OCI-LY7 (cell line): Measurements from ENCODE around the gene SLCO4A1. TPM values are rescaled to one million over a fixed set of nuclear protein-coding genes. Genes with fewer than 3 reads are reported as not detected.

ENCODE experiments used
- BruUV-seq: library from RNA; stranded (reverse); fragments of 400-500 nt; replicated peaks from 2 replicates; lab custom pipeline; 2021; lab: Mats Ljungman, UMichigan
- CTCF ChIA-PET: fragments of 300-600 bp; sonication (Branson Sonifier 250); formaldehyde crosslinking; loops from one replicate; lab custom pipeline; 2022; ENCODE audit warnings: antibody characterized with exemption; ENCODE audit not compliant: unreplicated experiment; lab: Charles Lee
- POLR2A ChIA-PET: fragments of 300-600 bp; sonication (Branson Sonifier 250); formaldehyde crosslinking; loops from one replicate; lab custom pipeline; 2022; ENCODE audit warnings: antibody characterized with exemption; lab: Charles Lee
- DNase-seq: peaks from one replicate; pipeline ENCODE4 v3.0.0-alpha.2; 2015; ENCODE audit warnings: low spot score
- H2AFZ ChIP-seq: fragments of 200-600 bp; sonication (generic), shearing (Covaris generic); 2 replicates; pipeline ENCODE4 v1.6.1; 2014; ENCODE audit warnings: mild to moderate bottlenecking, antibody characterized with exemption, low read length, moderate library complexity
- H3K27ac ChIP-seq: fragments of 200-600 bp; sonication (generic); 2 replicates; pipeline ENCODE4 v1.5.1; 2014; ENCODE audit warnings: mixed run types, low read depth, mild to moderate bottlenecking, moderate library complexity, low read length, inconsistent platforms; ENCODE audit not compliant: poor library complexity, severe bottlenecking
- H3K36me3 ChIP-seq: fragments of 200-600 bp; sonication (generic); 2 replicates; pipeline ENCODE4 v1.6.1; 2014; ENCODE audit warnings: mild to moderate bottlenecking, antibody characterized with exemption, low read length, moderate library complexity, mixed read lengths; ENCODE audit not compliant: insufficient read depth
- H3K4me1 ChIP-seq: fragments of 200-600 bp; sonication (generic); 2 replicates; pipeline ENCODE4 v1.5.1; 2014; ENCODE audit warnings: mild to moderate bottlenecking, low read length; ENCODE audit not compliant: insufficient read depth, poor library complexity, severe bottlenecking
- H3K4me2 ChIP-seq: fragments of 200-600 bp; sonication (generic); 2 replicates; pipeline ENCODE4 v1.6.1; 2014; ENCODE audit warnings: mild to moderate bottlenecking, low read length
- H3K4me3 ChIP-seq: fragments of 200-600 bp; sonication (generic); 2 replicates; pipeline ENCODE4 v1.5.1; 2014; ENCODE audit warnings: mild to moderate bottlenecking, low read depth, low read length; ENCODE audit not compliant: poor library complexity, severe bottlenecking
- H3K79me2 ChIP-seq: fragments of 200-600 bp; sonication (generic); 2 replicates; pipeline ENCODE4 v1.6.1; 2016; ENCODE audit warnings: low read depth, mild to moderate bottlenecking, low read length, moderate library complexity, mixed read lengths; ENCODE audit not compliant: insufficient read depth
- H3K9me2 ChIP-seq: fragments of 200-600 bp; sonication (generic); 2 replicates; pipeline ENCODE4 v1.6.1; 2016; ENCODE audit warnings: mild to moderate bottlenecking, low read length, mixed read lengths; ENCODE audit not compliant: insufficient read depth
- H3K9me3 ChIP-seq: fragments of 200-600 bp; sonication (generic); 2 replicates; pipeline ENCODE4 v1.6.1; 2014; ENCODE audit warnings: mild to moderate bottlenecking, mixed run types, low read length, mixed read lengths
- H4K20me1 ChIP-seq: fragments of 200-600 bp; sonication (generic); 2 replicates; pipeline ENCODE4 v1.6.1; 2014; ENCODE audit warnings: mild to moderate bottlenecking, antibody characterized with exemption, low read length, moderate library complexity, mixed read lengths; ENCODE audit not compliant: insufficient read depth
- EZH2phosphoT487 ChIP-seq: fragments of 200-600 bp; sonication (generic); IDR thresholded peaks from 2 replicates; pipeline ENCODE4 v1.6.1; 2018; ENCODE audit warnings: low read depth, borderline replicate concordance, mild to moderate bottlenecking, mixed run types, antibody characterized with exemption, low read length, moderate library complexity, mixed read lengths
- intact Hi-C: fragments of 100-400 bp; cut with micrococcal nuclease; formaldehyde crosslinking; loops from one replicate; pipeline ENCODE4 v1.10.0; 2022; ENCODE audit not compliant: unreplicated experiment
- total RNA-seq, 2 experiments: library from RNA; depleted of rRNA in 1 of 2; stranded (reverse); fragments of >200 nt in 1 of 2; shearing (Covaris generic) in 1 of 2; gene quantifications; 2 replicates each; pipeline ENCODE4 v1.2.3, GENCODE V29; 2014 to 2022
- TF ChIP-seq, protein P1 (sequence below): fragments of 200-600 bp; sonication (generic); conservative IDR thresholded peaks from 2 replicates; pipeline ENCODE4 v1.5.1; 2014; ENCODE audit warnings: mild to moderate bottlenecking, antibody characterized with exemption, low read length, moderate library complexity, mixed read lengths

SLCO4A1 gene
- total RNA-seq, 2 experiments from 2014 or later, result 34.3 to 52.4 TPM

DNA sequence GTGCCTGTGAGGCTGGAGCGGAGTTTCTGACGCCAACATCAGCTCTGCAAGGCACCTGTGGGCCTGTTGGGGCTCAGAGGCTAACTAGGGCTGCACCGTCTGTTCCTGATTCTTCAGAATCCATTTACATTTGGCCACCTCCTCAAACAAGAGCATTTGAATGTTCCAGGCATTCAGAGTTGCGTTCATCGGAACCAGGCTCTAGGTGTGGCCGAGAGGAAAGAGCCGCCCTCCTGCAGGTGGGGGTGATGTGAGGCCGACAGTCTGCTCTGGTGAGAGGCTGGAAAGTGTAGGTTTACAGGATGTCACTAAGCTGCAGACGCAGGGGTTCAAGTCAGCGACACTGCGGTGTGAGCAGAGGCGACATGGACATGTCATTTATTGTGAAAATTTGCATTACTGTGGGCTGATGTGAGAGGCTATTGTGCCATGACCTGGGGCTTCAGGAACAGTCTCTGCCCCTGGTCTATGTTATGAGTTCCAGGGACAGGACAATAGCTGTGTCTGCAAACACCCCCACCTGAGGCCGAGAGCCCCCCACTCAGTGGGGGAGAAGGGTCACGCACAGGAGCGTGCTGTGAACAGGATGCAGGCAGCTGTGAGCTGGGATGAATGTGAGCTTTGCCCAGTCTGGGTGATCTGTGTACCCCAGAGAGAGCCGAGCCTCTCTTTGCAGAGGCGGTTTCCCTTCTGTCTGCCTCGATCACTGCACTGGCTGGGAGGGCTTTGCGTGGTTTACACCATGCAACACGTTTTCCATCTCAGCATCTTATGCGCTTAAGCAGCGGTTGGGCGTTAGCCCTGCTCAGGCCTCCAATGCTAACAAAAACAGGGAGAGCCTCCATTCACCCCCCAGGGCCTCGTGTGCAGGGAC lies 21.1 kb downstream of the SLCO4A1 start:
- H3K27ac ChIP-seq, result no peak overlapping the region
- H3K9me2 ChIP-seq, result no peaks in the 10 kb centered on the region
- no peaks in the 10 kb centered on the region for H4K20me1 ChIP-seq
- no TSS peak for BruUV-seq
- DNase-seq, result no peak
- H3K9me3 ChIP-seq, result no peaks in the 10 kb centered on the region
- H3K4me2 ChIP-seq, result no peak overlapping the region
- H3K36me3 ChIP-seq, result peaks cover 76% of the 10 kb centered on the region
- no peaks in the 10 kb centered on the region for H3K4me1 ChIP-seq
- no peak for TF ChIP-seq EZH2phosphoT487
- TF ChIP-seq, protein P1, sequence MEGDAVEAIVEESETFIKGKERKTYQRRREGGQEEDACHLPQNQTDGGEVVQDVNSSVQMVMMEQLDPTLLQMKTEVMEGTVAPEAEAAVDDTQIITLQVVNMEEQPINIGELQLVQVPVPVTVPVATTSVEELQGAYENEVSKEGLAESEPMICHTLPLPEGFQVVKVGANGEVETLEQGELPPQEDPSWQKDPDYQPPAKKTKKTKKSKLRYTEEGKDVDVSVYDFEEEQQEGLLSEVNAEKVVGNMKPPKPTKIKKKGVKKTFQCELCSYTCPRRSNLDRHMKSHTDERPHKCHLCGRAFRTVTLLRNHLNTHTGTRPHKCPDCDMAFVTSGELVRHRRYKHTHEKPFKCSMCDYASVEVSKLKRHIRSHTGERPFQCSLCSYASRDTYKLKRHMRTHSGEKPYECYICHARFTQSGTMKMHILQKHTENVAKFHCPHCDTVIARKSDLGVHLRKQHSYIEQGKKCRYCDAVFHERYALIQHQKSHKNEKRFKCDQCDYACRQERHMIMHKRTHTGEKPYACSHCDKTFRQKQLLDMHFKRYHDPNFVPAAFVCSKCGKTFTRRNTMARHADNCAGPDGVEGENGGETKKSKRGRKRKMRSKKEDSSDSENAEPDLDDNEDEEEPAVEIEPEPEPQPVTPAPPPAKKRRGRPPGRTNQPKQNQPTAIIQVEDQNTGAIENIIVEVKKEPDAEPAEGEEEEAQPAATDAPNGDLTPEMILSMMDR, result no peak
- H2AFZ ChIP-seq, result no peak overlapping the region
- H3K79me2 ChIP-seq, result no peaks in the 10 kb centered on the region
- ChIA-PET CTCF (no interaction called here), POLR2A (no interaction called here)
- no peak overlapping the region for H3K4me3 ChIP-seq
- intact Hi-C loops, result no loop called here

DNA sequence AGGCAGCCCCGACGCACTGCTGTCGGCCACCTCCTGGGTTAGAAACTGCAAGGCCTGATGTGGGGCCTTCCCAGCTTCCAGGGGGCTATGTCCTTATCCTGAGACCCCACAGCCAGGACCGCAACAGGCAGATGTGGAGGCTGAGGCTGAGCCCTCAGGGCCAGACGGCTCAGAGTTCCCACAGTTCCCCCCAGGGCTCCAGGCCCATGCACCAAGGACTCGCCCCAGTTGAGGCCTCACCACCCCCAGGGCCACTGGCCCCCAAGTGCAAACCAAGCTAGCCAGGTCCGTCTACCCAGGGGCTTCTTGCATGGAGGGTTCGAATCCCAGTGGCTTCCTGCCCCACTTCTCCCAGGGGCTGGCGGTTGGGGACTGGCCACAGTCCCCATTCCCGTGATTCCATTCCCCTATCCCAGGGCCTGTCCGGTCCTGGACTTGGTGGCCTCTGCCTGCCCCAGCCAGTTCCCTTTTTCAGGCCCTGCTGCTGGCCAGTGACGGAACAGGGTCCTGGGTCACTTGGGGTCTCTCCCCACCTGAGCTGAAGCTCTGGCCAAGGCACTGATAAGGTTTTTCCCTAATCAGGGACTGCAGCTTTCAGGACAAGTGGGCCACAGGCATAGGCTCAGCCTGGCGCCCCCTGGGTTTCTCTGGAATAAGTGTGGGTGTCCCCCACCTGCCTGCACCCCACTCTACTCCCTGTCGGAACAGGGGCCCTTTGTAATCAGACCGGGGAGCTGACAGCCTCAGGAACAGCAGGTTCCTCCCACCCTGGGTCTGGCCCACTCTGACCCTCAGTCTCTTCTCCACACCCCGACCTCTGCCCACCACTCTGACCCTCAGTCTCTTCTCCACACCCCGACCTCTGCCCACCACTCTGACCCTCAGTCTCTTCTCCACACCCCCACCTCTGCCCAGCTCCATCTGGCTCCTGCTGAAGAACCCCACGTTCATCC lies 22.0 kb downstream of the SLCO4A1 start:
- no peak for TF ChIP-seq EZH2phosphoT487
- TF ChIP-seq, protein P1, result no peak
- Histone ChIP-seq H3K27ac (no peak overlapping the region), H2AFZ (no peak overlapping the region), H3K9me3 (no peaks in the 10 kb centered on the region), H3K4me3 (no peak overlapping the region), H3K4me1 (no peaks in the 10 kb centered on the region), H3K4me2 (no peak overlapping the region), H3K9me2 (no peaks in the 10 kb centered on the region), H3K79me2 (no peaks in the 10 kb centered on the region), H4K20me1 (no peaks in the 10 kb centered on the region), H3K36me3 (peaks cover 76% of the 10 kb centered on the region)
- no TSS peak for BruUV-seq
- CTCF ChIA-PET, result no interaction called here
- intact Hi-C loops, result no loop called here
- no peak for DNase-seq
- POLR2A ChIA-PET, result no interaction called here
